CD14-positive monocyte (primary cell): Measurements from ENCODE around the gene ERMN. TPM values are rescaled to one million over a fixed set of nuclear protein-coding genes. Genes with fewer than 3 reads are reported as not detected.
"Not testable (repeated sequence)": the region's sequence is repeated elsewhere in the genome, so short reads cannot be mapped to it uniquely, and the experiment has no call there.

Source experiments
- DNase-seq, 3 donors: peaks; one replicate each; pipeline ENCODE4 v3.0.0-alpha.2; 2011 to 2022
- H2AFZ ChIP-seq: 2 replicates; pipeline ENCODE4 v1.6.0; 2012; ENCODE audit warnings: mild to moderate bottlenecking, low read depth, low read length, inconsistent platforms; ENCODE audit not compliant: insufficient read depth, poor library complexity, severe bottlenecking
- H3K27ac ChIP-seq, 2 donors: 1 replicate in 1 of 2; 2 replicates in 1 of 2; pipeline ENCODE4 v1.5.1; 2012 to 2013; ENCODE audit warnings: low read length in 2 of 2, control low read depth in 1 of 2, inconsistent platforms in 1 of 2, low read depth in 1 of 2, mild to moderate bottlenecking in 1 of 2
- H3K27me3 ChIP-seq, 2 donors: one replicate each; pipeline versions ENCODE4 v1.6.0 to v1.6.1; 2011 to 2013; ENCODE audit warnings: low read length in 2 of 2; ENCODE audit not compliant: control insufficient read depth in 2 of 2, insufficient read depth in 2 of 2
- H3K36me3 ChIP-seq, 2 donors: replicated peaks in 1 of 2; 1 replicate in 1 of 2; 2 replicates in 1 of 2; pipeline versions ENCODE4 v1.5.1 to v1.6.1; 2012 to 2013; ENCODE audit warnings: low read length in 2 of 2, control low read depth in 1 of 2, inconsistent platforms in 1 of 2, mild to moderate bottlenecking in 1 of 2; ENCODE audit not compliant: insufficient read depth in 2 of 2, control insufficient read depth in 1 of 2
- H3K4me1 ChIP-seq, 2 donors: 1 replicate in 1 of 2; 2 replicates in 1 of 2; pipeline versions ENCODE4 v1.5.1 to v1.6.1; 2012 to 2013; ENCODE audit warnings: low read length in 2 of 2, control low read depth in 1 of 2, inconsistent platforms in 1 of 2, mild to moderate bottlenecking in 1 of 2, moderate library complexity in 1 of 2; ENCODE audit not compliant: insufficient read depth in 2 of 2, control insufficient read depth in 1 of 2
- H3K4me2 ChIP-seq: replicated peaks from 2 replicates; pipeline ENCODE3; 2012; ENCODE audit warnings: low read length, moderate library complexity, mild to moderate bottlenecking; ENCODE audit not compliant: poor library complexity, severe bottlenecking; ENCODE audit errors: extremely low read depth
- H3K4me3 ChIP-seq, 3 experiments: fragments of 200-600 bp in 1 of 3; sonication (generic) in 1 of 3; replicated peaks in 1 of 3; 1 replicate in 2 of 3; 2 replicates in 1 of 3; pipeline ENCODE4 v1.5.1; 2011 to 2013; ENCODE audit warnings: low read length in 3 of 3, mild to moderate bottlenecking in 3 of 3, control low read depth in 2 of 3, low read depth in 2 of 3, inconsistent platforms in 1 of 3, moderate library complexity in 1 of 3
- H3K79me2 ChIP-seq: 2 replicates; pipeline ENCODE4 v1.6.0; 2012; ENCODE audit warnings: mild to moderate bottlenecking, control low read depth, inconsistent platforms, low read length, moderate library complexity; ENCODE audit not compliant: insufficient read depth
- H3K9ac ChIP-seq: 2 replicates; pipeline ENCODE4 v1.6.0; 2017; ENCODE audit warnings: low read length, mild to moderate bottlenecking; ENCODE audit not compliant: insufficient read depth, poor library complexity, severe bottlenecking
- H3K9me3 ChIP-seq, 2 donors: replicated peaks in 1 of 2; 1 replicate in 1 of 2; 2 replicates in 1 of 2; pipeline versions ENCODE4 v1.5.1 to v1.6.1; 2012 to 2013; ENCODE audit warnings: low read length in 2 of 2, control low read depth in 1 of 2; ENCODE audit not compliant: control insufficient read depth in 1 of 2, insufficient read depth in 1 of 2
- H4K20me1 ChIP-seq: 2 replicates; pipeline ENCODE4 v1.6.0; 2012; ENCODE audit warnings: mild to moderate bottlenecking, low read length, control low read depth, moderate library complexity; ENCODE audit not compliant: insufficient read depth
- H3K27ac Mint-ChIP-seq, 7 donors: one replicate each; pipeline ENCODE4 v1.8.0; 2020; ENCODE audit warnings: mild to moderate bottlenecking in 7 of 7, mixed read lengths in 7 of 7, moderate library complexity in 6 of 7, inconsistent platforms in 2 of 7
- H3K27me3 Mint-ChIP-seq, 3 donors: one replicate each; pipeline ENCODE4 v1.8.0; 2021 to 2022; ENCODE audit warnings: low read depth in 3 of 3, mild to moderate bottlenecking in 3 of 3, mixed read lengths in 3 of 3, moderate library complexity in 3 of 3, inconsistent platforms in 1 of 3
- H3K36me3 Mint-ChIP-seq, 2 donors: one replicate each; pipeline ENCODE4 v1.8.0; 2020; ENCODE audit warnings: mixed read lengths in 2 of 2, inconsistent platforms in 1 of 2, mild to moderate bottlenecking in 1 of 2
- H3K4me1 Mint-ChIP-seq: one replicate; pipeline ENCODE4 v1.8.0; 2020; ENCODE audit warnings: mild to moderate bottlenecking, mixed read lengths
- H3K4me3 Mint-ChIP-seq, 2 donors: one replicate each; pipeline ENCODE4 v1.8.0; 2020; ENCODE audit warnings: mild to moderate bottlenecking in 2 of 2, mixed read lengths in 2 of 2, moderate library complexity in 1 of 2
- H3K9me3 Mint-ChIP-seq, 7 donors: one replicate each; pipeline ENCODE4 v1.8.0; 2020 to 2022; ENCODE audit warnings: mixed read lengths in 7 of 7, mild to moderate bottlenecking in 6 of 7, moderate library complexity in 6 of 7, inconsistent platforms in 2 of 7
- WGBS: methylation state at CpG from one replicate; pipeline ENCODE4 v1.1.5; 2013; ENCODE audit warnings: missing lambda C conversion rate; ENCODE audit not compliant: insufficient coverage; 5-methylcytosine and 5-hydroxymethylcytosine counted together
- intact Hi-C, 2 donors: fragments of 100-400 bp; cut with micrococcal nuclease; formaldehyde crosslinking; loops; one replicate each; pipeline versions ENCODE4 v1.15.0 to v1.15.1; 2023
- polyA plus RNA-seq, 3 donors: library from polyadenylated mRNA; depleted of rRNA in 1 of 3; unstranded in 2 of 3; stranded (reverse) in 1 of 3; fragments of 300-500 nt in 2 of 3; fragments of >200 nt in 1 of 3; fragmentation: Illumina TruSeq in 2 of 3; gene quantifications; 1 replicate in 2 of 3; 2 replicates in 1 of 3; pipeline ENCODE4 v1.2.3, GENCODE V29; 2012 to 2021
- TF ChIP-seq, protein P1 (sequence below): fragments of 200-600 bp; IDR thresholded peaks from one replicate; pipeline ENCODE4 v1.8.0; 2022; ENCODE audit warnings: antibody characterized with exemption, mild to moderate bottlenecking

Gene ERMN
- polyA plus RNA-seq, 3 donors: 0.19 to 3.9 TPM; not detected in 1

DNA sequence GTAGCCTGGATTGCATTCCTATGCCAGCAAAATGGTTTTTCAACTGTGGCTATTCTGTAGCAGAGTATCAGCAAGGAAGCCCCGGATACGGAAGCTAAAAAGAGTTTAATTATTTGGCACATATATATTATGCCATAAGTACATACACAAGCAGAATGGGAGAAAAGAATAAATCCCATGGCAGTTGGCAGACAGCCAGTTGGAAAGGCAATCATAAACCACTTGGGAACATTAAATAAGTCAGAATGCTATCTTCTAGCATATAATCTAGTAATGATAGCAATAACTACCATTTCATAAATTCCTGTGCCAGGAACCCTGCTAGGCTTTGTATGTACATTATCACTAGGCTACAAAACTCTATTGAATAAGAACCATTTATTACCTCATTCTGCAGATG is 42.2 kb downstream of the ERMN start:
- H3K4me2 ChIP-seq: no peak overlapping the region
- TF ChIP-seq, protein P1, sequence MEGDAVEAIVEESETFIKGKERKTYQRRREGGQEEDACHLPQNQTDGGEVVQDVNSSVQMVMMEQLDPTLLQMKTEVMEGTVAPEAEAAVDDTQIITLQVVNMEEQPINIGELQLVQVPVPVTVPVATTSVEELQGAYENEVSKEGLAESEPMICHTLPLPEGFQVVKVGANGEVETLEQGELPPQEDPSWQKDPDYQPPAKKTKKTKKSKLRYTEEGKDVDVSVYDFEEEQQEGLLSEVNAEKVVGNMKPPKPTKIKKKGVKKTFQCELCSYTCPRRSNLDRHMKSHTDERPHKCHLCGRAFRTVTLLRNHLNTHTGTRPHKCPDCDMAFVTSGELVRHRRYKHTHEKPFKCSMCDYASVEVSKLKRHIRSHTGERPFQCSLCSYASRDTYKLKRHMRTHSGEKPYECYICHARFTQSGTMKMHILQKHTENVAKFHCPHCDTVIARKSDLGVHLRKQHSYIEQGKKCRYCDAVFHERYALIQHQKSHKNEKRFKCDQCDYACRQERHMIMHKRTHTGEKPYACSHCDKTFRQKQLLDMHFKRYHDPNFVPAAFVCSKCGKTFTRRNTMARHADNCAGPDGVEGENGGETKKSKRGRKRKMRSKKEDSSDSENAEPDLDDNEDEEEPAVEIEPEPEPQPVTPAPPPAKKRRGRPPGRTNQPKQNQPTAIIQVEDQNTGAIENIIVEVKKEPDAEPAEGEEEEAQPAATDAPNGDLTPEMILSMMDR: no peak
- Mint-ChIP-seq H3K27ac (no peak overlapping the region), H3K9me3 (peaks cover 4 to 17% (median 7%) of the 10 kb centered on the region in 7 donors), H3K27me3 (no peaks in the 10 kb centered on the region), H3K4me1 (no peaks in the 10 kb centered on the region), H3K36me3 (no peaks in the 10 kb centered on the region), H3K4me3 (no peak overlapping the region)
- no peak overlapping the region for H2AFZ ChIP-seq
- H3K27me3 ChIP-seq: no peaks in the 10 kb centered on the region
- H3K4me3 ChIP-seq: no peak overlapping the region
- no peak overlapping the region for H3K27ac ChIP-seq
- no peaks in the 10 kb centered on the region for H4K20me1 ChIP-seq
- H3K36me3 ChIP-seq: no peaks in the 10 kb centered on the region
- no peak for DNase-seq
- no peak overlapping the region for H3K9ac ChIP-seq
- no peaks in the 10 kb centered on the region for H3K79me2 ChIP-seq
- no peaks in the 10 kb centered on the region for H3K4me1 ChIP-seq
- no CpG with 5 or more reads among the region's 2 CpGs for WGBS
- peaks cover 0 to 7% of the 10 kb centered on the region in 2 donors for H3K9me3 ChIP-seq
- intact Hi-C loops: no loop called here

DNA sequence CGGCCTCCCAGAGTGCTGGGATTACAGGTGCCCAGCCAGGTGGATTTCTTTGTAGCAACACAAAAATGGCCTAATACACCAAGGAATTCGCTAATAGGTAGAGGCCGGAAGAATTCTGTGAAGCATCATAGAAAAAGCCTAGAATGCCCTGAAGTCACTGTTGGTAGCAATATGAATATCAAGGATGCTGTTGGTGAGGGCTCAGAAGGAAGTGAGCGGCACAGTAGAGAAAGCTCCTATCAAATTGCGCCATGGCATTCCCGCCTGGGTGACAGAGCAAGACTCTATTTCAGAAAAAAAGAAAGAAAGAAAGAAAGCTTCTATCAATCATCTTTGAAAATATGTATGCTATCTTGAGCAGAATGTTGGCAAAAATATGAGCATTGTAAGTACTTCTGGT is 44.3 kb downstream of the ERMN start:
- 100% methylated on average over 1 of the region's 6 CpGs for WGBS
- Histone ChIP-seq H2AFZ (no peak overlapping the region), H3K36me3 (no peaks in the 10 kb centered on the region), H4K20me1 (no peaks in the 10 kb centered on the region), H3K4me2 (no peak overlapping the region), H3K27me3 (no peaks in the 10 kb centered on the region), H3K27ac (no peak overlapping the region), H3K79me2 (no peaks in the 10 kb centered on the region), H3K4me1 (no peaks in the 10 kb centered on the region), H3K9me3 (peaks cover 0 to 7% of the 10 kb centered on the region in 2 donors), H3K4me3 (no peak overlapping the region), H3K9ac (no peak overlapping the region)
- Mint-ChIP-seq H3K4me3 (no peak overlapping the region), H3K27me3 (peaks cover 0 to 2% (median 1%) of the 10 kb centered on the region in 3 donors), H3K27ac (no peak overlapping the region), H3K36me3 (no peaks in the 10 kb centered on the region), H3K9me3 (peaks cover 4 to 22% (median 9%) of the 10 kb centered on the region in 7 donors), H3K4me1 (no peaks in the 10 kb centered on the region)
- no peak for DNase-seq
- TF ChIP-seq, protein P1: no peak
- intact Hi-C loops: no loop called here

- H3K9me3 ChIP-seq, DNase-seq, H3K27ac Mint-ChIP-seq, H3K79me2 ChIP-seq, H3K36me3 ChIP-seq, H3K4me3 Mint-ChIP-seq, H3K27me3 Mint-ChIP-seq, H3K4me1 Mint-ChIP-seq, H3K27me3 ChIP-seq, H3K4me2 ChIP-seq, H4K20me1 ChIP-seq, H3K9ac ChIP-seq, H3K27ac ChIP-seq, H3K36me3 Mint-ChIP-seq, H2AFZ ChIP-seq, H3K4me3 ChIP-seq, intact Hi-C loops, H3K4me1 ChIP-seq: not testable (repeated sequence)
- H3K9me3 Mint-ChIP-seq: peaks cover 4 to 22% (median 12%) of the 10 kb centered on the region in 7 donors
- 94% methylated on average over 7 of the region's 7 CpGs for WGBS
Observed at GRCh38 chr2:157279311-157279710, 46.3 kb downstream of the ERMN start.
